Bronchial epithelial cell (primary cell): ENCODE measurements around the gene MBNL2. TPM values are rescaled to one million over a fixed set of nuclear protein-coding genes. Genes with fewer than 3 reads are reported as not detected.

ENCODE experiments used
- DNase-seq: peaks from one replicate; pipeline ENCODE4 v3.0.0-alpha.2; 2010; ENCODE audit warnings: low read depth
- FAIRE-seq: peaks from 2 replicates; lab custom pipeline; 2011; peaks lifted over from hg19 to GRCh38; lab: Jason Lieb, UNC
- H3K27me3 ChIP-seq: 2 replicates; pipeline ENCODE4 v1.5.1; 2011; ENCODE audit warnings: low read length; ENCODE audit not compliant: control insufficient read depth, insufficient read depth
- H3K36me3 ChIP-seq: 2 replicates; pipeline ENCODE4 v1.5.1; 2011; ENCODE audit warnings: low read length; ENCODE audit not compliant: control insufficient read depth, insufficient read depth
- H3K4me3 ChIP-seq: 2 replicates; pipeline ENCODE4 v1.5.1; 2011; ENCODE audit warnings: mild to moderate bottlenecking, low read depth, low read length, control low read depth
- total RNA-seq: library from RNA; depleted of rRNA; stranded (reverse); fragments of >200 nt; gene quantifications from 2 replicates; pipeline ENCODE4 v1.2.1, GENCODE V29; 2014
- TF ChIP-seq, protein P1 (sequence below): IDR thresholded peaks from 2 replicates; pipeline ENCODE4 v1.5.1; 2011; ENCODE audit warnings: mild to moderate bottlenecking, moderate library complexity, low read length, control low read depth, inconsistent platforms; ENCODE audit not compliant: insufficient read depth, severe bottlenecking

Gene MBNL2
- total RNA-seq, 1 donor from 2014 or later, result 12.4 TPM

DNA sequence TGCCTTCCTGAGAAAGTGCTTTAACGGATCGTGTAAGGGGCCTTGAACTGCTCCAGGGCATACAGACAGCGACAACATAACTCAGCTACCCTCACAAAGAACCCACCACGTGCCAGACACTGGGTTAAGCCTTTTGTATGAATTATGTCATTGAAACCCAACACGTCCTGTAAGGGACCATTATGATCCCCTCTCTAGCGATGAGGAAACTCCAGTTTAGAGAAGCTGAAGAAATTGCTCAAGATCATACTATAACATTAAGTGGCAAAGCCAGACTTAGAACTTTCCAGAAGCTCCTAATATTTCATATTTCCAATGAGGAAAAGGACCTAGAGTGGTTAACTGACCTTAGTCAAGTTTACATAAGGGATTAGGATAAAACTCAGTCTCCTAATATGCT is 154.8 kb downstream of the MBNL2 start:
- FAIRE-seq (no peak), DNase-seq (no peak)
- TF ChIP-seq, protein P1, sequence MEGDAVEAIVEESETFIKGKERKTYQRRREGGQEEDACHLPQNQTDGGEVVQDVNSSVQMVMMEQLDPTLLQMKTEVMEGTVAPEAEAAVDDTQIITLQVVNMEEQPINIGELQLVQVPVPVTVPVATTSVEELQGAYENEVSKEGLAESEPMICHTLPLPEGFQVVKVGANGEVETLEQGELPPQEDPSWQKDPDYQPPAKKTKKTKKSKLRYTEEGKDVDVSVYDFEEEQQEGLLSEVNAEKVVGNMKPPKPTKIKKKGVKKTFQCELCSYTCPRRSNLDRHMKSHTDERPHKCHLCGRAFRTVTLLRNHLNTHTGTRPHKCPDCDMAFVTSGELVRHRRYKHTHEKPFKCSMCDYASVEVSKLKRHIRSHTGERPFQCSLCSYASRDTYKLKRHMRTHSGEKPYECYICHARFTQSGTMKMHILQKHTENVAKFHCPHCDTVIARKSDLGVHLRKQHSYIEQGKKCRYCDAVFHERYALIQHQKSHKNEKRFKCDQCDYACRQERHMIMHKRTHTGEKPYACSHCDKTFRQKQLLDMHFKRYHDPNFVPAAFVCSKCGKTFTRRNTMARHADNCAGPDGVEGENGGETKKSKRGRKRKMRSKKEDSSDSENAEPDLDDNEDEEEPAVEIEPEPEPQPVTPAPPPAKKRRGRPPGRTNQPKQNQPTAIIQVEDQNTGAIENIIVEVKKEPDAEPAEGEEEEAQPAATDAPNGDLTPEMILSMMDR, result no peak
- Histone ChIP-seq H3K4me3 (no peak overlapping the region), H3K36me3 (peaks cover 5% of the 10 kb centered on the region), H3K27me3 (no peaks in the 10 kb centered on the region)

GRCh38 chr13:97379386-97379785 is 157.3 kb downstream of the MBNL2 start:
- no peak for DNase-seq
- Histone ChIP-seq H3K27me3 (no peaks in the 10 kb centered on the region), H3K4me3 (no peak overlapping the region), H3K36me3 (peaks cover 5% of the 10 kb centered on the region)
- no peak for FAIRE-seq
- TF ChIP-seq, protein P1, result no peak

DNA sequence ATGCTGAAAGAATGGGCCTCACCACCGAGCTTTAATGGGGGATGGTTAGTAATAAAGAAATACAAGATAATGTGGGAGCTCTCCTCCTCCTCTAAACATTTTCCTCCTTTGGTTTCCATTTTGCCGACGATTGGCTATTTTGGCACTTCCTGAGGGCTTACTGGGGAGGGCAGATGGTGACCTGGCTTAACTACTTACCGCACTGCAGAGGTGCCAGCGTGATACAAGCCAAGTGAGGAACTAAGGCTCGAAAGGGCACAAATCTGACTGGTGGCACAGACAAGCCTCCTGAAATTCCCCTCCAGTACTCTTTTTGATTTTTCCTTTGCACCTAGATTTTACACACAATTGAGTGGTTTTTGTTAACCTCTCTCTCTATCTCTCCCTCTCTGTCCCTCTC is 158.6 kb downstream of the MBNL2 start:
- no peak overlapping the region for H3K4me3 ChIP-seq

GRCh38 chr13:97381189-97381588 is 159.1 kb downstream of the MBNL2 start:
- no peak overlapping the region for H3K4me3 ChIP-seq
- no peaks in the 10 kb centered on the region for H3K27me3 ChIP-seq
- no peak for FAIRE-seq
- no peaks in the 10 kb centered on the region for H3K36me3 ChIP-seq
- DNase-seq, result no peak
- TF ChIP-seq, protein P1, result no peak

More for the DNA sequence above, 158.6 kb downstream of the MBNL2 start:
- Histone ChIP-seq H3K36me3 (peaks cover 2% of the 10 kb centered on the region), H3K27me3 (no peaks in the 10 kb centered on the region)
- DNase-seq, result no peak
- TF ChIP-seq, protein P1, result no peak
- FAIRE-seq, result no peak

GRCh38 chr13:97382276-97382675 is 160.1 kb downstream of the MBNL2 start:
- Histone ChIP-seq H3K27me3 (no peaks in the 10 kb centered on the region), H3K4me3 (no peak overlapping the region), H3K36me3 (peaks cover 2% of the 10 kb centered on the region)
- DNase-seq, result no peak
- no peak for FAIRE-seq
- TF ChIP-seq, protein P1, result no peak

GRCh38 chr13:97384371-97384770 is 162.2 kb downstream of the MBNL2 start:
- FAIRE-seq, result no peak
- Histone ChIP-seq H3K4me3 (no peak overlapping the region), H3K27me3 (no peaks in the 10 kb centered on the region), H3K36me3 (peaks cover 5% of the 10 kb centered on the region)
- TF ChIP-seq, protein P1, result no peak
- no peak for DNase-seq
